Stimulated activated naive CD8-positive, alpha-beta T cell treated with anti-CD3 and anti-CD28 coated beads, Interleukin-15, Interleukin-2, amounts not matched to agents 100 ng/mL and 50 ng/mL, for 24 hours (primary cell): ENCODE measurements around the gene KLHL35.
"Not testable (repeated sequence)": the region's sequence is repeated elsewhere in the genome, so short reads cannot be mapped to it uniquely, and the experiment has no call there.

ENCODE experiments used
- H3K27ac Mint-ChIP-seq: one replicate; pipeline ENCODE4 v1.8.0; 2021; ENCODE audit warnings: mild to moderate bottlenecking, mixed read lengths
- H3K27me3 Mint-ChIP-seq: one replicate; pipeline ENCODE4 v1.8.0; 2021; ENCODE audit warnings: mixed read lengths
- H3K36me3 Mint-ChIP-seq: one replicate; pipeline ENCODE4 v1.8.0; 2021; ENCODE audit warnings: low read depth, mixed read lengths
- H3K4me1 Mint-ChIP-seq: one replicate; pipeline ENCODE4 v1.8.0; 2021; ENCODE audit warnings: low read depth, mixed read lengths
- H3K4me3 Mint-ChIP-seq: one replicate; pipeline ENCODE4 v1.8.0; 2021; ENCODE audit warnings: mild to moderate bottlenecking, mixed read lengths
- H3K9me3 Mint-ChIP-seq: one replicate; pipeline ENCODE4 v1.8.0; 2021; ENCODE audit warnings: mixed read lengths

KLHL35 gene

GRCh38 chr11:75380716-75381420 lies 52.1 kb downstream of the KLHL35 start:
- no peaks in the 10 kb centered on the region for H3K27me3 Mint-ChIP-seq
- no peaks in the 10 kb centered on the region for H3K36me3 Mint-ChIP-seq
- no peaks in the 10 kb centered on the region for H3K9me3 Mint-ChIP-seq
- H3K4me3 Mint-ChIP-seq = no peak overlapping the region
- H3K27ac Mint-ChIP-seq = no peak overlapping the region
- peaks cover 18% of the 10 kb centered on the region for H3K4me1 Mint-ChIP-seq

- no peaks in the 10 kb centered on the region for H3K36me3 Mint-ChIP-seq
- H3K4me3 Mint-ChIP-seq = no peak overlapping the region
- H3K27me3 Mint-ChIP-seq = no peaks in the 10 kb centered on the region
- H3K27ac Mint-ChIP-seq = no peak overlapping the region
- peaks cover 18% of the 10 kb centered on the region for H3K4me1 Mint-ChIP-seq
- no peaks in the 10 kb centered on the region for H3K9me3 Mint-ChIP-seq
Measured at GRCh38 chr11:75380245-75380644, 52.8 kb downstream of the KLHL35 start.

DNA sequence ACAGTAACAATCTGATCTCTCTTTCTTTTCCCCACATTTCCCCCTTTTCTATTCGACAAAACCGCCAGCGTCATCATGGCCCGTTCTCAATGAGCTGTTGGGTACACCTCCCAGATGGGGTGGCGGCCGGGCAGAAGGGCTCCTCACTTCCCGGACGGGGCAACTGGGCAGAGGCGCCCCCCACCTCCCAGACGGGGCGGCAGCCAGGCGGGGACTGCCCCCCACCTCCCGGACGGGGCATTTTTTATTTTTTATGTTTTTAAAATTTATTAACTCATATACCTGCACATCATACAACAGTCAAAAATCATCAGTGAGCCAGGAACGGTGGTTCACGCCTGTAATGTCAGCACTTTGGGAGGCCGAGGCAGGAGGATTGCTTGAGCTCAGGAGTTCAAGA lies 54.2 kb downstream of the KLHL35 start:
- H3K27ac Mint-ChIP-seq, H3K4me3 Mint-ChIP-seq, H3K27me3 Mint-ChIP-seq, H3K36me3 Mint-ChIP-seq, H3K4me1 Mint-ChIP-seq, H3K9me3 Mint-ChIP-seq: not testable (repeated sequence)

DNA sequence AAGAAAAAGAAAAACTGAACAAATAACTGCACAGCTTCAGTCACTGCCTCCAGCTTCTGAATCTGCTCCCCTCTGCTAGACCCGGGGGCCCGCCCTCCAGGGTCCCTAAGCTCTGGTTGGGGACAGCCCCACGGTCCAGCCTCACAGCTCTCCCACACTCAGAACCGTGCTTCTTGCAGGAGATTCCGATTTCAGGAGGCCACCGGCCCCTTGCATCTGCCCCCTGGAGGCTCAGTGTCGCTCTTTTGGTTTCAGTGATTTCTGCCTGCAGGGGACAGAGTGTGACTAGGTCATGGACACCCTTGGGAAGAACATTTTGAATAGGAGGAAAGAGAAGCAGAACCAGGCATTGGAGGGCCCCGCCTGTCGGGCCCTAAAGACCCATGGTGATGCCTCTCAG lies 56.8 kb downstream of the KLHL35 start:
- no peaks in the 10 kb centered on the region for H3K9me3 Mint-ChIP-seq
- no peaks in the 10 kb centered on the region for H3K4me1 Mint-ChIP-seq
- no peaks in the 10 kb centered on the region for H3K36me3 Mint-ChIP-seq
- H3K27me3 Mint-ChIP-seq = no peaks in the 10 kb centered on the region
- H3K4me3 Mint-ChIP-seq = no peak overlapping the region
- no peak overlapping the region for H3K27ac Mint-ChIP-seq

- Mint-ChIP-seq H3K9me3 (no peaks in the 10 kb centered on the region), H3K36me3 (no peaks in the 10 kb centered on the region), H3K27me3 (no peaks in the 10 kb centered on the region), H3K4me1 (peaks cover 4% of the 10 kb centered on the region), H3K4me3 (no peak overlapping the region), H3K27ac (no peak overlapping the region)
Measured at GRCh38 chr11:75375626-75376025, 57.4 kb downstream of the KLHL35 start.

GRCh38 chr11:75374646-75375045 lies 58.4 kb downstream of the KLHL35 start:
- Mint-ChIP-seq H3K36me3 (no peaks in the 10 kb centered on the region), H3K27ac (no peak overlapping the region), H3K4me1 (peaks cover 10% of the 10 kb centered on the region), H3K9me3 (no peaks in the 10 kb centered on the region), H3K27me3 (no peaks in the 10 kb centered on the region), H3K4me3 (no peak overlapping the region)

DNA sequence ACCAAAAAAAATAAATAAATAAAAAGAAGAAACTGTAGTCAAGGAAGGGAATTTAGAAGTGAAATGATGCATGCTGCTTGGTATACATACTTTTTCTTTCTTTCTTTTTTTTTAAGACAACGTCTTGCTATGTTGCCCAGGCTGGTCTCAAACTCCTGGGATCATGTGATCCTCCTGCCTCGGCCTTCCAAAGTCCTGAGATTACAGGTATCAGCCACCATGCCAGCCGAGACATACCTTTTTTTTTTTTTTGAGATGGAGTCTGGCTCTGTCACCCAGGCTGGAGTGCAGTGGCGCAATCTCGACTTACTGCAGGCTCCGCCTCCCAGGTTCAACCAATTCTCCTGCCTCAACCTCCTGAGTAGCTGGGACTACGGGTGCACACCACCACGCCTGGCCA lies 59.8 kb downstream of the KLHL35 start:
- H3K4me3 Mint-ChIP-seq = no peak overlapping the region
- H3K36me3 Mint-ChIP-seq = no peaks in the 10 kb centered on the region
- no peaks in the 10 kb centered on the region for H3K27me3 Mint-ChIP-seq
- H3K4me1 Mint-ChIP-seq = peaks cover 20% of the 10 kb centered on the region
- H3K27ac Mint-ChIP-seq = no peak overlapping the region
- no peaks in the 10 kb centered on the region for H3K9me3 Mint-ChIP-seq
